UCSD-AML1 (cell line): ENCODE results near the gene SPATA25.
"Not testable (repeated sequence)": the region's sequence is repeated elsewhere in the genome, so short reads cannot be mapped to it uniquely, and the experiment has no call there.

Source experiments
- DNase-seq: peaks from one replicate; lab custom pipeline; 2025; ENCODE audit not compliant: unreplicated experiment; lab: John Stamatoyannopoulos, UW

The SPATA25 gene

GRCh38 chr20:45917790-45918141, 30.3 kb upstream of the SPATA25 start:
- no peak for DNase-seq

DNA sequence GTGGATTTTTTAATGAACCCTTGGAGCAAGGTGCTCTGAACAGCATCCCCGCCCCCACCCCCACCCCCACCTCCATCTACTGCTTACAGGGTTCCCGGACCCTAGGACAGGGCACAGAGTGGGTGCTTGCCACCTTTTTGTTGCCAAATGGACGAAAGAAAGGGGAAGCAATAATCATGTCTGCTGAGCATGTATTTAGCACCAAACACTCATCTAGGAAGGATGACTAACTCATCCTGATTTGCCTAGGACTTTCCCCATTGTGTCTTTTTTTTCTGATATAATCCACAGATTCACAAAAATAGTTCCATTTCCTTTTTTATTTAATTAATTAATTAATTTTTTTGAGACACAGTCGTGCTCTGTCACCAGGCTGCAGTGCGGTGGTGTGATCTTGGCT, 25.7 kb upstream of the SPATA25 start:
- DNase-seq: no peak

- DNase-seq: no peak
Measured at GRCh38 chr20:45912344-45912682, 24.9 kb upstream of the SPATA25 start.

DNA sequence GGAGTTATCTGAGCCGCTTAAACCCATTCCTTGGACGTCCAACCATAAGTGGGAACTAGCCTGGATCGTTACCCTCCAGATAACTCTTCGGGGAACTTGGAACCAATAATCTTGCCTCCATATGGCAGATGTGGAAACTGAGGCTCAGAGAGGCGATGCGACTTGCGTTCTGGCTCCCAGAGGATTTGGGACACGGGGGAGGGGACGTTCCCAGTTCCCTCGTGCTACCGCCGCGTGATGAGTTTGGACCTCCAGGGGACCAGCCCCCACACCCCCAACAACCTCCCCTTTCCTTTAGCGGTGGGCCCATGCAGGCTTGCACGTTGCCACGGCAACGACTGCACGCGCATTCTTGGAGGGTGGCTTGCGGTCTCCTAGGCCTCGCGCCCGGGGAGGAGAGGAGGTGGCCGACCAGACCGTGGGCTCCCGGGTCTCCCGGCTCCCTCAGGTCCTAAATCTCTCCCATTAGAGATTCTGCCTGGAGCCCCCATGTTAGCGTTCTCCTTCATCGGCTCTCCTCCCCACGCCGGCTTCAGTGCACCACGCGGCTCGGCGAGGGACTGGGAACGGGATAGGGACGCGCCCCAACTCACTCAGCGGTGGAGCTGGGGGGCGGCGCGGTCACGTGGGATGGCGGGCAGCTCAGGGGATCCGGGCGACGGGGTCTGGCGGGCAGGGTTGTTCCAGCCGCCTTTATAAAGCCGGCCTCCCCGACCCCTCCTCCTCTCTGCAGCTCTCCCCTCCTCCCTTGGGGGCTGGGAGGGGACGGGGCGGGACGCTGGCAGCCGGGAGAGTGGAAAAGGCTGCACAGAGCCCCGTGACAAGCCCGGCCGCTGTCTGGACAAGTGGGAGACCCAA, 24.3 kb upstream of the SPATA25 start, which contains the start of gene PLTP:
TSS of gene PLTP (minus strand) at position 670 of the 858 bp plus-strand sequence. CDS start 703 bp downstream, outside the sequence.
- peak; percentile 52 for DNase-seq

GRCh38 chr20:45910670-45911485, 23.5 kb upstream of the SPATA25 start:
- DNase-seq: peak; percentile 96

GRCh38 chr20:45909817-45910669, 22.6 kb upstream of the SPATA25 start:
- DNase-seq: no peak

GRCh38 chr20:45909336-45909808, 21.9 kb upstream of the SPATA25 start:
- no peak for DNase-seq

DNA sequence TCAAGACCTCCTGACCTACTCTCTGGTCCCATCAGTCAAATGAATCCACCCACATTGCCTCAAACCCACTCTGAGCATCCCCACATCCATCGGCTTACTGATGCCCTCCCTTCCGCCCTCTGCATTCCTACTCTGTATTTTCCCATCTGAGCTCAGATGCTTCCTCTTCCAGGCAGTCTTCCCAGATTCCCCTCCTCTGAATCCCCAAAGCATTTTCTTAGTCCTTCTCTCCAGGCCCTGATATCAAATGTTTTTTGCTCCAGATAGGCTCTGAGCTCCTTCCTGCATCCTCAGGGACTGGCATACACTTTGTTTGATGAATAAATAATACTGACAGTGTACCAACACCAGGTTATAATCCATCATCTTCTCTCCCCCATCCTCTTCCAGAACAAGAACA, 20.7 kb upstream of the SPATA25 start:
- DNase-seq: no peak

DNA sequence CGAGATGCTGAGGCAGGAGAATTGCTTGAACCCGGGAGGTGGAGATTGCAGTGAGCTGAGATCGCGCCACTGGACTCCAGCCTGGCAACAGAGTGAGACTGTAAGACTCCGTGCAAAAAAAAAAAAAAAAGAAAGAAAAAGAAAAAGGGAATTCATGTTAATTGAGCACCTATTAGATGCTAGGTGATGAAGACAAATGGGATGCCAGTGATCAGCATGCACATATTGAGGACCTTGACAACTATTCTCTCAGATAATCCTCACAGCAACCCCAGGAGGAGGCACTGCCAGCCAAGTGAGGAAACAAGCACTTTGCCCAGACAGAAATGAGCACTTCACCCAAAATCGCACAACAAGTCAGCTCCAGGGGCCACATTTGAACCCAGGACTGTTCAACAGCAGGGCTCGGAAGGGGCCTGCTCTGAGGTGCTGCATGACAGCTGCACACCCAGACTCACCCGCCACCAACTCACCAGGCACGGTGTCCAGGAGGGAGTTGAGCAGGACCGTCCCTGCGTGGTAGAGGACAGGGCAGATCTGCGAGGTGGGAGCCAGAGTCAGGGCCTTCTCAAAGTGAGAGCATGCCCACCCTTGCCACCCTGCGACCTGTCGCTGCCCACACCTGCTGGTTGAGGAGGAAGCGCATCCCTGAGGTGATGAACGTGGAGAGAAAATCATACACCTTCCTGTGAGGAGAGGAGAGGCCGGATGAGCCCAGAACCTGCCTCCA, 20.0 kb upstream of the SPATA25 start:
- no peak for DNase-seq

DNA sequence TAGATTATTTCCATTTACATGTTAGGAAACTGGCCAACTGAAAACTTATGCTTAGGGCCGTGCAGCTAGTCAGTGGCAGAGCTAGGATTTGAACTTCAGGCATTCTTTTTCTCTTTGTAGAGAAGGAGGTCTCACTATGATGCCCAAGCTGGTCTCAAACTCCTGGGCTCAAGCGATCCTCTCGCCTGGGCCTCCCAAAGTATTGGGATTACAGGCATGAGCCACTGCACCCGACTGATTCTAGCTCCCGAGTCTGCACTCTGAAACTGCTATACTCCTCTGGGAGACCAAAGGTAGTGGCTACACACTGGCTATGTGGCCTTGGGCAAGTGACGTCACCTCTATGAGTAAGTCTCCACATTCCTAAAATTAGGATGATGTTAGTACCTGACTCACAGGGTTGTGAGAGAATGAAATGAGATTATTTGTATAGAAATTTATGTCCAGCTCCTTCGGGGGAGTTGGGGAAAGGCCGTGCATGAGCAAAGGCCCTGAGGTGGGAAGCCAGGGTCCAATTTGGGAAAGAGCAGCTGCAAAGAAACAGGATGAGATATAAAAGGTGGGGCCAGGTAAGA, 18.2 kb upstream of the SPATA25 start:
- no peak for DNase-seq

DNA sequence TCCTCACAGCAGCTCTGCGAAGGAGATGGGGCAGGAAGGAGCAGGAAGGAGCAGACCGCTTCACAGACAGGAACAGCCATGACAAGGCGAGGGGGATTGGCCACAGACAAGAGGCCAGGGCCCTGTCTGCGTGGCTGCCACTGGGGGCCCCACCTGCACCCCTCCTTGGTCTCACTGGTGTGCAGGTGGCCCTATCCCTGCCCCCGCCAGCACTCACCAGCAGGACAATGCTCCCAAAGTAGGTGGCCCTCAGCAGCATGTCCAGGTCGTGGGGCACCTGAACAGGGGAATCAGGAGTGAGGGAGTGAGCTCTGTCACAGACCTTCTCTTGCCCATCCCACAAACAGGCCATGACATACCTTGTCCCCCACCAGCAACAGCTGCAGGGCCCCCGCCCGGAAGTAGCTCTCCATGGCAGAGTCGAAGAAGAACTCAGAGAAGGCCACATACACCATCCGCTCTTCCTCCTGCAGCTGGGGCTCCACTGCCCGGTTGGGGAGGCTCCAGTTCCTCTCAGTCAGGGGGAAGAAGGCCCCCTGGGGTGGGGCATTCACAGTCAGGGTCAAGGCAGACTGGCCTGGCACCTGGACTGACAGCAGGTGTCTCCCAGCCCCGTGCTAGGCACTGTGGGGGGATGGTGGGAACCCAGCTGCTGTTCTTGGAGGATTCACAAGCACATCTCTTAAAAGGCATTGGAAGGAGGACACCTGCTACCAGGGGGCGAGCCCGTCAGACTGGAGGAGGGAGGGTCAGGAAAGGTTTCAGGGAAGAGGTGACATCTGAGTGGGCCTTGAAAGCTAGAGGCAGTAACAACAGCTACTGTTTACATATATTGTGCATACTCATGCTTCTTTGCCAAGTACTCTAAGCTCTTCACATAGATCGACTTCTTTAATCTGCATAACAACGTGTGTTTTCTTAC, 17.4 kb upstream of the SPATA25 start:
- DNase-seq: no peak

DNA sequence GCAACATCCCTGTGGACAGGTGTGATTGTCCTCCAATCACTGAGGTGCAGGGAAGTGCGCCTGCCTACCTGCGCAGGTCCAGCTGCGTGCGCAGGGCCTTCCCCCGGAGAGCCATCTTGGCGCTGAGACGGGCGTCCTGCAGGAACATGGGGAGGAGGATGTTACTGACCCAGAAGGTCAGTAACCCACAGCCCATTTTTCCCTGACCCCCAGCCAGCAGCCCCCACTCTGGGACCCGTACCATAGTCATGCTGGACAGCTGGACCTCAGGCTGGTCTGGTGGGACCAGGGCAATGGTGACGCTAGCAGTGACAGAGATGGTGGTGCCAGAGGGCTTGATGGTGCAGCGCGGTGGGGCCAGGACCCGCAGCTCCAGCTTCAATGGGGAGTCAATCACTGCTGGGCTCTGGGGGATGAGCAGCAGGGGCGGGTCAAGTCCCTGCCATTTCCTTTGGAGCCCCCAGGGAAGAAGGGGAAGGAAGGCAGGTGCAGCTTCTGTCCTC, 14.8 kb upstream of the SPATA25 start:
- no peak for DNase-seq

- not testable (repeated sequence) for DNase-seq
Measured at GRCh38 chr20:45901332-45901731, 13.9 kb upstream of the SPATA25 start.

- DNase-seq: no peak
Measured at GRCh38 chr20:45899046-45899835, 11.8 kb upstream of the SPATA25 start.

DNA sequence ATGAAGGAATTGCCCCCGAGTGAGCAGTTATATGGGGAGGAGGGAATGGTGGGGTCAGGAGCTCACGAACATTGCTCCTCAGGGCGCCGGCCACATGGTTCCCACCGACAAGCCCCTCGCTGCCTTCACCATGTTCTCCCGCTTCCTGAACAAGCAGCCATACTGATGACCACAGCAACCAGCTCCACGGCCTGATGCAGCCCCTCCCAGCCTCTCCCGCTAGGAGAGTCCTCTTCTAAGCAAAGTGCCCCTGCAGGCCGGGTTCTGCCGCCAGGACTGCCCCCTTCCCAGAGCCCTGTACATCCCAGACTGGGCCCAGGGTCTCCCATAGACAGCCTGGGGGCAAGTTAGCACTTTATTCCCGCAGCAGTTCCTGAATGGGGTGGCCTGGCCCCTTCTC, 10.9 kb upstream of the SPATA25 start:
- DNase-seq: no peak

GRCh38 chr20:45897692-45898091, 10.3 kb upstream of the SPATA25 start:
- no peak for DNase-seq

GRCh38 chr20:45897289-45897688, 9.9 kb upstream of the SPATA25 start:
- DNase-seq: no peak

GRCh38 chr20:45896641-45897161, 9.3 kb upstream of the SPATA25 start:
- no peak for DNase-seq
